ENCODE measurements around the gene CSH2. TPM values are rescaled to one million over a fixed set of nuclear protein-coding genes. Genes with fewer than 3 reads are reported as not detected.
"Not testable (repeated sequence)": the region's sequence is repeated elsewhere in the genome, so short reads cannot be mapped to it uniquely, and the experiment has no call there.

Gene CSH2
- total and polyA plus RNA-seq, 2 of the 13 experiments (the other 11 are each of a cell fraction or from before 2014, with no cell fraction given): not detected

- DNase-seq (ENCODE audit: low spot score); H3K27ac ChIP-seq (ENCODE audit: extremely low read length, insufficient read depth, low read length); intact Hi-C loops (cut with micrococcal nuclease; ENCODE audit: unreplicated experiment); CTCF ChIA-PET (ENCODE audit: low intra/inter-chr PET ratio, low total read pairs); H2AFZ ChIP-seq (ENCODE audit: low read length); FAIRE-seq; H3K9ac ChIP-seq (ENCODE audit: insufficient read depth, low read depth, low read length); H3K27me3 ChIP-seq (ENCODE audit: control insufficient read depth in 1 of 2, insufficient read depth in 2 of 2, low read length in 2 of 2); H3K4me1 ChIP-seq (ENCODE audit: insufficient read depth, low read length); H3K79me2 ChIP-seq (ENCODE audit: insufficient read depth, low read length); POLR2A ChIA-PET; in situ Hi-C loops (cut with HindIII; ENCODE audit: extremely low pct_ligation_motif_present, low pct_unique_long_range_greater_than_20kb); BruUV-seq (replicated peaks); H3K4me2 ChIP-seq (ENCODE audit: low read depth, low read length); H3K36me3 ChIP-seq (replicated peaks in 1 of 2; ENCODE audit: control insufficient read depth in 1 of 2, insufficient read depth in 2 of 2, low read length in 2 of 2); H3K4me3 ChIP-seq (replicated peaks in 1 of 3; ENCODE audit: insufficient read depth in 1 of 3, low read depth in 2 of 3, low read length in 3 of 3); H4K20me1 ChIP-seq (ENCODE audit: insufficient read depth, low read length); H3K9me3 ChIP-seq (ENCODE audit: low read length): not testable (repeated sequence)
- TF ChIP-seq CTCF (CRISPR knock-in tag; IDR thresholded peaks at IDR 0.05): peak; percentile 49
- 14% methylated on average over 10 of the region's 11 CpGs for WGBS (ENCODE audit: low lambda C conversion rate)
- ATAC-seq: peak; percentile 72
Observed at GRCh38 chr17:63892316-63893037, 19.0 kb upstream of the CSH2 start.

GRCh38 chr17:63889026-63889848, 15.8 kb upstream of the CSH2 start:
- H3K27ac ChIP-seq (ENCODE audit: extremely low read length, insufficient read depth, low read length); intact Hi-C loops (cut with micrococcal nuclease; ENCODE audit: unreplicated experiment); in situ Hi-C loops (cut with HindIII; ENCODE audit: extremely low pct_ligation_motif_present, low pct_unique_long_range_greater_than_20kb); H3K4me3 ChIP-seq (replicated peaks in 1 of 3; ENCODE audit: insufficient read depth in 1 of 3, low read depth in 2 of 3, low read length in 3 of 3); H3K9ac ChIP-seq (ENCODE audit: insufficient read depth, low read depth, low read length); H3K79me2 ChIP-seq (ENCODE audit: insufficient read depth, low read length); H4K20me1 ChIP-seq (ENCODE audit: insufficient read depth, low read length); H3K9me3 ChIP-seq (ENCODE audit: low read length); H3K4me2 ChIP-seq (ENCODE audit: low read depth, low read length); BruUV-seq (replicated peaks); POLR2A ChIA-PET; H2AFZ ChIP-seq (ENCODE audit: low read length); H3K36me3 ChIP-seq (replicated peaks in 1 of 2; ENCODE audit: control insufficient read depth in 1 of 2, insufficient read depth in 2 of 2, low read length in 2 of 2); H3K4me1 ChIP-seq (ENCODE audit: insufficient read depth, low read length): not testable (repeated sequence)
- 8% methylated on average over 12 of the region's 13 CpGs for WGBS (ENCODE audit: low lambda C conversion rate)
- peak; percentile 33 for DNase-seq (ENCODE audit: low spot score)
- peak; percentile 40 for TF ChIP-seq STAG1 (CRISPR knock-in tag; IDR thresholded peaks at IDR 0.05)
- peak; percentile 52 for TF ChIP-seq CTCF (CRISPR knock-in tag; IDR thresholded peaks at IDR 0.05)
- CTCF ChIA-PET (ENCODE audit: low intra/inter-chr PET ratio, low total read pairs): interaction anchor here (1.0 kb wide), 1 partner anchor 102 kb away, joined by 3 read pairs; no protein-coding TSS in a partner anchor
- H3K27me3 ChIP-seq (ENCODE audit: control insufficient read depth in 1 of 2, insufficient read depth in 2 of 2, low read length in 2 of 2): peaks cover 1 to 10% of the 10 kb centered on the region in 2 experiments; a peak in 3 of 5 replicates
- FAIRE-seq: peak; percentile 15
- peak; percentile 96 for ATAC-seq

- DNase-seq (ENCODE audit: low spot score); BruUV-seq (replicated peaks); CTCF ChIA-PET (ENCODE audit: low intra/inter-chr PET ratio, low total read pairs); FAIRE-seq; H3K79me2 ChIP-seq (ENCODE audit: insufficient read depth, low read length); H3K9me3 ChIP-seq (ENCODE audit: low read length); in situ Hi-C loops (cut with HindIII; ENCODE audit: extremely low pct_ligation_motif_present, low pct_unique_long_range_greater_than_20kb); H4K20me1 ChIP-seq (ENCODE audit: insufficient read depth, low read length); H2AFZ ChIP-seq (ENCODE audit: low read length); H3K36me3 ChIP-seq (replicated peaks in 1 of 2; ENCODE audit: control insufficient read depth in 1 of 2, insufficient read depth in 2 of 2, low read length in 2 of 2); POLR2A ChIA-PET; H3K27ac ChIP-seq (ENCODE audit: extremely low read length, insufficient read depth, low read length); intact Hi-C loops (cut with micrococcal nuclease; ENCODE audit: unreplicated experiment); H3K9ac ChIP-seq (ENCODE audit: insufficient read depth, low read depth, low read length); H3K4me2 ChIP-seq (ENCODE audit: low read depth, low read length); ATAC-seq; H3K4me3 ChIP-seq (replicated peaks in 1 of 3; ENCODE audit: insufficient read depth in 1 of 3, low read depth in 2 of 3, low read length in 3 of 3); H3K4me1 ChIP-seq (ENCODE audit: insufficient read depth, low read length): not testable (repeated sequence)
- H3K27me3 ChIP-seq (ENCODE audit: control insufficient read depth in 1 of 2, insufficient read depth in 2 of 2, low read length in 2 of 2): peaks cover 1 to 10% of the 10 kb centered on the region in 2 experiments; a peak in 4 of 5 replicates
- 38% methylated on average over 8 of the region's 11 CpGs for WGBS (ENCODE audit: low lambda C conversion rate)
Observed at GRCh38 chr17:63885119-63885518, 11.6 kb upstream of the CSH2 start.
